Mammary epithelial cell (primary cell): ENCODE data around the gene AUTS2.

ENCODE experiments used
- CTCF ChIP-seq, 2 donors: IDR thresholded peaks in 1 of 2; conservative IDR thresholded peaks in 1 of 2; 2 replicates each; pipeline ENCODE4 v1.5.1; 2011 to 2012; ENCODE audit warnings: inconsistent platforms in 2 of 2, low read length in 2 of 2, mild to moderate bottlenecking in 2 of 2, control low read depth in 1 of 2, low read depth in 1 of 2; ENCODE audit not compliant: insufficient read depth in 1 of 2; ENCODE audit errors: extremely low read depth in 1 of 2
- EZH2 ChIP-seq: IDR thresholded peaks from 2 replicates; pipeline ENCODE4 v1.6.1; 2012; ENCODE audit warnings: low read length, inconsistent platforms, borderline replicate concordance

GRCh38 chr7:70674571-70675010 is 1076.3 kb downstream of the AUTS2 start:
- TF ChIP-seq EZH2 (no peak), CTCF (conservative IDR thresholded peaks at IDR 0.05 in 1 of 2, IDR thresholded peaks at IDR 0.05 in 1 of 2; ENCODE audit: extremely low read depth in 1 of 2, insufficient read depth in 1 of 2, low read depth in 1 of 2, low read length in 2 of 2) (no peak)
